Neural crest cell (in vitro differentiated cells): Measurements from ENCODE around the gene ABCA3. TPM values are rescaled to one million over a fixed set of nuclear protein-coding genes. Genes with fewer than 3 reads are reported as not detected.
A peak's percentile ranks its signal among the peaks of the same experiment; 100 is the strongest.
"Not testable (repeated sequence)": the region's sequence is repeated elsewhere in the genome, so short reads cannot be mapped to it uniquely, and the experiment has no call there.

ENCODE experiments used
- DNase-seq: peaks from one replicate; pipeline ENCODE4 v3.0.0; 2021; ENCODE audit warnings: low read depth, mixed read lengths, low spot score
- H3K27ac Mint-ChIP-seq: one replicate; pipeline ENCODE4 v1.8.0; 2021; ENCODE audit warnings: mild to moderate bottlenecking, mixed read lengths; ENCODE audit not compliant: unreplicated experiment
- H3K27me3 Mint-ChIP-seq: 2 replicates; pipeline ENCODE4 v1.8.0; 2021; ENCODE audit warnings: low read depth, mild to moderate bottlenecking, mixed read lengths
- H3K36me3 Mint-ChIP-seq: 2 replicates; pipeline ENCODE4 v1.8.0; 2021; ENCODE audit warnings: low read depth, mild to moderate bottlenecking, mixed read lengths
- H3K4me1 Mint-ChIP-seq: 2 replicates; pipeline ENCODE4 v1.8.0; 2021; ENCODE audit warnings: mixed read lengths
- H3K4me3 Mint-ChIP-seq: one replicate; pipeline ENCODE4 v1.8.0; 2021; ENCODE audit warnings: mild to moderate bottlenecking, mixed read lengths
- H3K9me3 Mint-ChIP-seq: 2 replicates; pipeline ENCODE4 v1.8.0; 2021; ENCODE audit warnings: mixed read lengths
- CTCF ChIP-seq: fragments of 200-600 bp; sonication (generic); conservative IDR thresholded peaks from 2 replicates; pipeline ENCODE4 v1.5.0; 2021; ENCODE audit warnings: antibody characterized with exemption, mild to moderate bottlenecking
- total RNA-seq: library from RNA; stranded (reverse); gene quantifications from 2 replicates; pipeline ENCODE4 v1.2.1, GENCODE V29; 2021

Gene ABCA3
- total RNA-seq, 1 donor from 2014 or later = 19.6 TPM

DNA sequence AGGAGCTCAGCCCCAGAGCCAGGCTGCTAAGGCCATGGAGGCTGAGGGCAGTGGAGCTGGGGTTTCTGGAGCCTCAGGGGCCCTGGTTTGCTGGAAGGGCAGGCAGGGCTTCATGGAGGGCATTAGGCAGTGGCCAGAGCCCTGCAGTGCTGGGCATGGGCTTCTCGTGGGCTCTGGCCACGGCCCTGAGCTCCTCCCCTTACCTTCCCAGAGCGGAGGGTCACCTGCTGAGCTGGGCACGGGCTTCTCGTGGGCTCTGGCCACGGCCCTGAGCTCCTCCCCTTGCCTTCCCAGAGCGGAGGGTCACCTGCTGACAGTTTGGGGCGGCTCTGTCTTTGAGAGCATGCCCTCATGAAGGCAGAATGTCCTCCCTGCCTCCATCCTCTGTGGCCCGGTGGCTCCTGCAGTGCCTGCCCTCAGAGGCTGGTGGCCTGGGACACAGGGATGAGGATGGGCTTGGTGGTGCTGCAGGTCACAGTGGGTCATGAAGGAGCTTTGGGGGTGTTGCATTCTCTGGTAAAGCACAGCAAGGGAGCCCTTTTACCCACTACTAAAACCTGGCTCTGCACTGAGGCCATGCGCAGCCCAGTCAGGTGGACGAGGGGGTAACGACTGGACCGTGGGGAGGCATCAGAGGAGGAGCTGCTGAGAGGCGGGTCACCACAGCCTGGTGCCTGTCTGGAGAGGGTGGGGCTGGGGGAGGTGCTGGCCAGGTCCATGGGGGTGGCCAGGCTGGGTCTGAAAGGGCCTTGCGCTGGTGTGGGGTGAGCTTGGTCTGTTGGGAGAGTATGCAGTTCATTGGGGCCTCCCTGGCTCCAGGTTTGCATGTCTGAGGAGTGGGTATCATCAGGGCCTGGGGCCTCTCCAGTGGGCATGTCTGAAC lies 69.7 kb downstream of the ABCA3 start:
- peaks cover 20% of the 10 kb centered on the region for H3K4me1 Mint-ChIP-seq
- TF ChIP-seq CTCF = no peak
- DNase-seq = no peak

GRCh38 chr16:2270070-2270462 lies 70.5 kb downstream of the ABCA3 start:
- Mint-ChIP-seq H3K27me3 (no peaks in the 10 kb centered on the region), H3K4me3 (peak overlapping the region; percentile 98)
- TF ChIP-seq CTCF = no peak

More for the DNA sequence above, 69.7 kb downstream of the ABCA3 start:
- Mint-ChIP-seq H3K36me3 (no peaks in the 10 kb centered on the region), H3K27me3 (no peaks in the 10 kb centered on the region), H3K9me3 (no peaks in the 10 kb centered on the region), H3K27ac (no peak overlapping the region), H3K4me3 (peak overlapping the region; percentile 98)

DNA sequence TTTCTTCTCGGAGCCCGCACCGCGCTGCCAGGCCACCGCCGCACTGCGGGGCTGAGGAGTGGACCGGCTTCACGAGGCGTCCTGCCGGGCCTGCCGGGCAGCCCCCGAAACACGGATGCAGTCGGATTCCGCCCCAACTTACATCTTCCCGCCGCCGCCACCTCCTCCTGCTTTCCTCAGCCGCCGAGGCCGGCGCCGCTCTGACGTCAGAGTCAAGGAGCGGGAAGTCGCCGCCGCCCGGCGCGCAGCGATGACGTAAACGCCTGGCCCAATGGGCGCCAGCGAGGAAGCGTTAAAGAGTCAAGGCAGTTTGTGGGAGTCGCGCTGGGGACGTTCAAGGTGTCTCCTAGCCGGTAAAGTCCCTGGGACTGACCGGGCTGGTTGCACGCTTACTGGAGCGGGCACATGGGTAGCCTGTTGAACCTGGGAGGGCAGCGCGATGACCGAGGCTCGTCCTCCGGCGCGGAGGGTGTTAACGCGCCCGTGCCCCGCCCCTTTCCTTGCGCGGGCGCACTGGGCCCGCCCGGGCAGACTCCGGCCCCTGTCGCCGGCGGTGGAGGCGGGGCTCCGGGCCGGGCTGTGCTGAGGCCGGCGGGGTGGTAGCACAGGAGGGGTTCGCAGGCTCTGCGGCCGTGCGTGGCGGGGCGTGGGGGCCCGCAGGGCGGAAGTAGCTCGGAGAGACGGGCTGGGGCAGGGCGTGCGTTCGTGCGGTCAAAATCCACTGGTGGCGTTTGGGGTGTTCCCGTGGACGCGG lies 72.4 kb downstream of the ABCA3 start, which contains the start of gene RNPS1:
TSS of gene RNPS1 (minus strand) at position 214 of the 754 bp plus-strand sequence. CDS start 3,483 bp downstream, outside the sequence.
- Mint-ChIP-seq H3K27me3 (no peaks in the 10 kb centered on the region), H3K36me3 (peaks cover 5% of the 10 kb centered on the region), H3K4me3 (peak within 1 kb of the TSS; percentile 98), H3K9me3 (no peaks in the 10 kb centered on the region), H3K4me1 (peaks cover 32% of the 10 kb centered on the region), H3K27ac (peak within 1 kb of the TSS; percentile 100)
- DNase-seq = peak; percentile 93
- no peak for TF ChIP-seq CTCF

More at GRCh38 chr16:2270070-2270462, 70.5 kb downstream of the ABCA3 start:
- H3K36me3 Mint-ChIP-seq = peaks cover under 1% of the 10 kb centered on the region
- DNase-seq = no peak
- no peak overlapping the region for H3K27ac Mint-ChIP-seq
- no peaks in the 10 kb centered on the region for H3K9me3 Mint-ChIP-seq
- peaks cover 24% of the 10 kb centered on the region for H3K4me1 Mint-ChIP-seq

DNA sequence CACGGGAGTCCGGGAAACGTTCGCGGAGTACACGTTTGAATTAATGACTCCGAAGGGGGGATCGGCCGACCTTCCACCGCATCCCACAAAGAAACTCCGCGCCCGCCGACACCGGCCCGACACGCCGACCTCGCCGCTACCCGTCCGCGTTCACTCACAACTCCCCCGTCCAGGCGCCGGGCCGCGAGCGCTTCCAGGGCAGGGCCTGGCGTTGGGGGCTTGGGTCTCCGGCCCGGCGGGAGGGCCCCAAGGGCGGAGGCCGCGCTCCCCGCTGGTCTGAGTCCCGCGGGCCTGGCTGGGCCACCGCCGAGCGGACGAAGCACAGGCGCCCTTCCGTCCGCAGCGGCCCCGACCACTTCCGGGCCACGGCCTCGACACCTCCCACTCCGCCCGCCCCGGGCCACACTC lies 73.0 kb downstream of the ABCA3 start:
- Mint-ChIP-seq H3K4me3 (peak overlapping the region; percentile 98), H3K4me1 (peaks cover 32% of the 10 kb centered on the region), H3K27ac (peak overlapping the region; percentile 100)
- not testable (repeated sequence) for DNase-seq, H3K27me3 Mint-ChIP-seq, H3K9me3 Mint-ChIP-seq, H3K36me3 Mint-ChIP-seq

- DNase-seq, H3K9me3 Mint-ChIP-seq, H3K27me3 Mint-ChIP-seq: not testable (repeated sequence)
- peaks cover 32% of the 10 kb centered on the region for H3K4me1 Mint-ChIP-seq
- peak overlapping the region; percentile 93 for H3K4me3 Mint-ChIP-seq
- peaks cover 15% of the 10 kb centered on the region for H3K36me3 Mint-ChIP-seq
- H3K27ac Mint-ChIP-seq = peak overlapping the region; percentile 89
These were observed 73.6 kb downstream of the ABCA3 start for GRCh38 chr16:2266887-2267286.

DNA sequence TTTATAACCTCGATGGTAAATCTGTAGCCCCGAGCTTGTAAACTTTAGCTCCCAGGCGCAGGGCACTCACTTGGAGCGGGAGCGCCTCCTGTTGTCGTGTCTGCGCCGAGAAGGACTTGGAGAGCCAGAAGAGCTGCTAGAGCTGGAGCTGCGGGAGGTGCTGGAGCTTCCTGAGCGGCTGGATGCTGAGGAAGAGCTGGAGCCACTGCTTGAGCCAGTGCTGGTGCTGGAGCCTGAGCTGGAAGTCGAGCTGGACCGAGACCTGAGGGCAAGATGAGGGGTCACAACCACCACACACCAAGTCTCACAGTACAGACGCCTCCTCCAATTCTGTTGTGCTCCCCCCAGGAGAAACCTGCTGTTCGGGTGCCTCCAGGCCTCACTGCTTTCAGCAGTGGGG lies 77.5 kb downstream of the ABCA3 start:
- H3K36me3 Mint-ChIP-seq = peaks cover 20% of the 10 kb centered on the region
- peak overlapping the region; percentile 47 for H3K4me3 Mint-ChIP-seq
- H3K27ac Mint-ChIP-seq, H3K27me3 Mint-ChIP-seq, DNase-seq, H3K9me3 Mint-ChIP-seq: not testable (repeated sequence)
- H3K4me1 Mint-ChIP-seq = peaks cover 24% of the 10 kb centered on the region
